ENCODE results near the gene KCNH6. TPM values are rescaled to one million over a fixed set of nuclear protein-coding genes. Genes with fewer than 3 reads are reported as not detected.
A peak's percentile ranks its signal among the peaks of the same experiment; 100 is the strongest.

The KCNH6 gene
- total RNA-seq, 6 experiments from 2014 or later: not detected

DNA sequence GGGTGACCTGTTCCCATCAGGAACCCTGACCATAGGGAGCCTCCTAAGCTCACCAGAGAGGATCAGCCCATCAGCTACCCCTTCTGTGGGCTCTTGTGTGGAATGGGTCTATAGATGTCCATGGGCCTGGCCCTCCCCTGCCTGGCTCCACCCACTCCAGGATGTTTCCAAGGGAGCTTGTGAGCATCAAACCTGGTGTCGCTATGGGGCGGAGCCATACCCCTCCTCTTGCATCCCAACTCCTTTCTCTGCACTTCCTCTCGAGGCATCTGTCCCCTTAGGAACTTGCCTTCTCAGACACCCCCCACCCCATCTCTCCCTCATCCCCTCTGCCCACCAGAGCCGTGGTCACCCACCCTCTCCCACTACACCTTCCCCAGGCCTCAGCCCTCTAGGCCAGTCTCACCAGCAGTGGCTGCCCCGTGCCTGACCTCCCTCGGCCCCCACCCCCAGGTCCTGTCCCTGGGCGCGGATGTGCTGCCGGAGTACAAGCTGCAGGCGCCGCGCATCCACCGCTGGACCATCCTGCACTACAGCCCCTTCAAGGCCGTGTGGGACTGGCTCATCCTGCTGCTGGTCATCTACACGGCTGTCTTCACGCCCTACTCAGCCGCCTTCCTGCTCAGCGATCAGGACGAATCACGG, 10.4 kb downstream of the KCNH6 start:
- peaks cover 0 to 5% of the 10 kb centered on the region in 2 donors for H3K27me3 ChIP-seq
- H3K9me3 ChIP-seq: no peaks in the 10 kb centered on the region
- H3K4me1 ChIP-seq: no peaks in the 10 kb centered on the region
- 83% methylated on average over 8 of the region's 20 CpGs for WGBS (ENCODE audit: insufficient coverage, low coverage, low lambda C conversion rate, missing lambda C conversion rate)
- no peak overlapping the region for H3K27ac ChIP-seq
- ATAC-seq (no peak), DNase-seq (peak in 1 of 3 donors; percentile 37)
- H3K36me3 ChIP-seq: no peaks in the 10 kb centered on the region
- H3K4me3 ChIP-seq: no peak overlapping the region
- intact Hi-C loops (cut with DNase I): no loop called here
- no peak for TF ChIP-seq POLR2A (IDR thresholded peaks at IDR 0.05)
- TF ChIP-seq, protein P1, sequence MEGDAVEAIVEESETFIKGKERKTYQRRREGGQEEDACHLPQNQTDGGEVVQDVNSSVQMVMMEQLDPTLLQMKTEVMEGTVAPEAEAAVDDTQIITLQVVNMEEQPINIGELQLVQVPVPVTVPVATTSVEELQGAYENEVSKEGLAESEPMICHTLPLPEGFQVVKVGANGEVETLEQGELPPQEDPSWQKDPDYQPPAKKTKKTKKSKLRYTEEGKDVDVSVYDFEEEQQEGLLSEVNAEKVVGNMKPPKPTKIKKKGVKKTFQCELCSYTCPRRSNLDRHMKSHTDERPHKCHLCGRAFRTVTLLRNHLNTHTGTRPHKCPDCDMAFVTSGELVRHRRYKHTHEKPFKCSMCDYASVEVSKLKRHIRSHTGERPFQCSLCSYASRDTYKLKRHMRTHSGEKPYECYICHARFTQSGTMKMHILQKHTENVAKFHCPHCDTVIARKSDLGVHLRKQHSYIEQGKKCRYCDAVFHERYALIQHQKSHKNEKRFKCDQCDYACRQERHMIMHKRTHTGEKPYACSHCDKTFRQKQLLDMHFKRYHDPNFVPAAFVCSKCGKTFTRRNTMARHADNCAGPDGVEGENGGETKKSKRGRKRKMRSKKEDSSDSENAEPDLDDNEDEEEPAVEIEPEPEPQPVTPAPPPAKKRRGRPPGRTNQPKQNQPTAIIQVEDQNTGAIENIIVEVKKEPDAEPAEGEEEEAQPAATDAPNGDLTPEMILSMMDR (IDR thresholded peaks at IDR 0.05): no peak

GRCh38 chr17:63534078-63534570, 11.0 kb downstream of the KCNH6 start:
- Histone ChIP-seq H3K36me3 (no peaks in the 10 kb centered on the region), H3K4me3 (no peak overlapping the region), H3K9me3 (no peaks in the 10 kb centered on the region), H3K27ac (no peak overlapping the region), H3K4me1 (no peaks in the 10 kb centered on the region), H3K27me3 (peaks cover 0 to 10% of the 10 kb centered on the region in 2 donors)
- ATAC-seq (no peak), DNase-seq (peak in 1 of 3 donors; percentile 40)
- intact Hi-C loops (cut with DNase I): no loop called here
- 79% methylated on average over 10 of the region's 17 CpGs for WGBS (ENCODE audit: insufficient coverage, low coverage, low lambda C conversion rate, missing lambda C conversion rate)
- TF ChIP-seq POLR2A (IDR thresholded peaks at IDR 0.05): no peak
- TF ChIP-seq, protein P1 (IDR thresholded peaks at IDR 0.05): no peak

GRCh38 chr17:63534816-63535455, 11.8 kb downstream of the KCNH6 start:
- ATAC-seq: no peak
- no peak overlapping the region for H3K4me3 ChIP-seq
- intact Hi-C loops (cut with DNase I): no loop called here
- WGBS (ENCODE audit: insufficient coverage, low coverage, low lambda C conversion rate, missing lambda C conversion rate): 89% methylated on average over 11 of the region's 13 CpGs
- no peaks in the 10 kb centered on the region for H3K36me3 ChIP-seq
- no peak overlapping the region for H3K27ac ChIP-seq
- peak in 1 of 3 donors; percentile 39 for DNase-seq
- peaks cover 0 to 10% of the 10 kb centered on the region in 2 donors for H3K27me3 ChIP-seq
- no peaks in the 10 kb centered on the region for H3K9me3 ChIP-seq
- TF ChIP-seq, protein P1 (IDR thresholded peaks at IDR 0.05): no peak
- no peak for TF ChIP-seq POLR2A (IDR thresholded peaks at IDR 0.05)
- H3K4me1 ChIP-seq: no peaks in the 10 kb centered on the region

- TF ChIP-seq, protein P1 (IDR thresholded peaks at IDR 0.05): no peak
- TF ChIP-seq POLR2A (IDR thresholded peaks at IDR 0.05): no peak
- H3K9me3 ChIP-seq: no peaks in the 10 kb centered on the region
- H3K27me3 ChIP-seq: peaks cover 0 to 10% of the 10 kb centered on the region in 2 donors
- no peak overlapping the region for H3K4me3 ChIP-seq
- no peak overlapping the region for H3K27ac ChIP-seq
- ATAC-seq (no peak), DNase-seq (peak in 1 of 3 donors; percentile 51)
- intact Hi-C loops (cut with DNase I): no loop called here
- WGBS (ENCODE audit: insufficient coverage, low coverage, low lambda C conversion rate, missing lambda C conversion rate): 97% methylated on average over 18 of the region's 24 CpGs
- H3K4me1 ChIP-seq: no peaks in the 10 kb centered on the region
- no peaks in the 10 kb centered on the region for H3K36me3 ChIP-seq
Measured at GRCh38 chr17:63535640-63536039, 12.5 kb downstream of the KCNH6 start.
